SK-N-SH treated with all-trans-retinoic acid at 6 μM for 48 hours (cell line): ENCODE data around the gene CHERP.

Experiments used
- ATAC-seq: fragments of 200-7000 bp; cut with Tn5 transposase; 3 replicates; pipeline ENCODE4 v1.9.1; 2020; ENCODE audit warnings: mild to moderate bottlenecking, moderate library complexity
- ARNTL ChIP-seq: fragments of 450-650 bp; formaldehyde crosslinking; IDR thresholded peaks from 2 replicates; pipeline ENCODE4 v1.5.0; 2020; ENCODE audit warnings: low read depth, mild to moderate bottlenecking, moderate library complexity, borderline replicate concordance
- BACH2 ChIP-seq: fragments of 250-450 bp; sonication (Bioruptor Pico); IDR thresholded peaks from 2 replicates; pipeline ENCODE4 v1.9.0; 2021; ENCODE audit warnings: mild to moderate bottlenecking, borderline replicate concordance
- CREB5 ChIP-seq: fragments of 250-450 bp; sonication (Bioruptor Pico); IDR thresholded peaks from 2 replicates; pipeline ENCODE4 v1.5.1; 2020; ENCODE audit warnings: low read depth, mild to moderate bottlenecking, moderate library complexity
- CSDC2 ChIP-seq: fragments of 250-450 bp; sonication (Bioruptor Pico); IDR thresholded peaks from 2 replicates; pipeline ENCODE4 v1.5.0; 2020; ENCODE audit warnings: mild to moderate bottlenecking, moderate library complexity
- CSRNP3 ChIP-seq: fragments of 250-450 bp; sonication (Bioruptor Pico); IDR thresholded peaks from 2 replicates; pipeline ENCODE4 v1.5.1; 2021; ENCODE audit warnings: mild to moderate bottlenecking, moderate library complexity
- ESRRG ChIP-seq: fragments of 250-450 bp; sonication (Bioruptor Pico); IDR thresholded peaks from 2 replicates; pipeline ENCODE4 v1.6.1; 2021; ENCODE audit warnings: mild to moderate bottlenecking
- GLIS3 ChIP-seq: fragments of 250-450 bp; sonication (Bioruptor Pico); IDR thresholded peaks from 2 replicates; pipeline ENCODE4 v1.5.0; 2020; ENCODE audit warnings: mild to moderate bottlenecking, moderate library complexity
- ISL1 ChIP-seq: fragments of 250-450 bp; sonication (Bioruptor Pico); IDR thresholded peaks from 2 replicates; pipeline ENCODE4 v2.1.2; 2022; ENCODE audit warnings: mild to moderate bottlenecking, moderate library complexity
- PATZ1 ChIP-seq: fragments of 250-450 bp; sonication (Bioruptor Pico); IDR thresholded peaks from 2 replicates; pipeline ENCODE4 v1.8.0; 2020; ENCODE audit warnings: mild to moderate bottlenecking, moderate library complexity, borderline replicate concordance
- POU6F1 ChIP-seq: fragments of 250-450 bp; sonication (Bioruptor Pico); IDR thresholded peaks from 2 replicates; pipeline ENCODE4 v1.8.0; 2021; ENCODE audit warnings: low read depth, mild to moderate bottlenecking, moderate library complexity, borderline replicate concordance
- PPARA ChIP-seq: fragments of 250-450 bp; sonication (Bioruptor Pico); IDR thresholded peaks from 2 replicates; pipeline ENCODE4 v1.5.0; 2020; ENCODE audit warnings: mild to moderate bottlenecking, borderline replicate concordance
- RARB ChIP-seq: fragments of 250-450 bp; sonication (Bioruptor Pico); IDR thresholded peaks from 2 replicates; pipeline ENCODE4 v1.8.0; 2021; ENCODE audit warnings: mild to moderate bottlenecking, moderate library complexity
- SNAI2 ChIP-seq: fragments of 250-450 bp; sonication (Bioruptor Pico); IDR thresholded peaks from 2 replicates; pipeline ENCODE4 v1.5.0; 2020; ENCODE audit warnings: mild to moderate bottlenecking, moderate library complexity
- TCF4 ChIP-seq: fragments of 250-450 bp; sonication (Bioruptor Pico); IDR thresholded peaks from 2 replicates; pipeline ENCODE4 v1.8.0; 2021; ENCODE audit warnings: mild to moderate bottlenecking, moderate library complexity, borderline replicate concordance
- TSHZ2 ChIP-seq: fragments of 250-450 bp; sonication (Bioruptor Pico); IDR thresholded peaks from 2 replicates; pipeline ENCODE4 v1.5.0; 2020; ENCODE audit warnings: mild to moderate bottlenecking, moderate library complexity
- ZC3H10 ChIP-seq: fragments of 250-450 bp; sonication (Bioruptor Pico); IDR thresholded peaks from 2 replicates; pipeline ENCODE4 v1.5.1; 2021; ENCODE audit warnings: mild to moderate bottlenecking, moderate library complexity
- ZFP3 ChIP-seq: fragments of 250-450 bp; sonication (Bioruptor Pico); IDR thresholded peaks from 2 replicates; pipeline ENCODE4 v1.5.0; 2020; ENCODE audit warnings: mild to moderate bottlenecking, moderate library complexity
- ZFP30 ChIP-seq: fragments of 450-650 bp; formaldehyde crosslinking; IDR thresholded peaks from 2 replicates; pipeline ENCODE4 v1.5.0; 2022; ENCODE audit warnings: mild to moderate bottlenecking, moderate library complexity
- ZNF565 ChIP-seq: fragments of 450-650 bp; formaldehyde crosslinking; conservative IDR thresholded peaks from 2 replicates; pipeline ENCODE4 v1.5.0; 2020; ENCODE audit warnings: low read depth, mild to moderate bottlenecking, moderate library complexity
- ZNF70 ChIP-seq: fragments of 450-650 bp; formaldehyde crosslinking; IDR thresholded peaks from 2 replicates; pipeline ENCODE4 v1.5.0; 2020; ENCODE audit warnings: mild to moderate bottlenecking, moderate library complexity
- ZNF8 ChIP-seq: fragments of 450-650 bp; formaldehyde crosslinking; IDR thresholded peaks from 2 replicates; pipeline ENCODE4 v1.5.0; 2020; ENCODE audit warnings: mild to moderate bottlenecking, moderate library complexity

Gene CHERP

GRCh38 chr19:16586991-16587832, 45.0 kb upstream of the CHERP start:
- TF ChIP-seq ZNF565 (CRISPR knock-in tag) (no peak), ARNTL (CRISPR knock-in tag) (no peak), PPARA (CRISPR knock-in tag) (no peak), GLIS3 (CRISPR knock-in tag) (no peak), POU6F1 (no peak), ZC3H10 (no peak), ISL1 (CRISPR knock-in tag) (no peak), ZNF70 (CRISPR knock-in tag) (no peak), ESRRG (CRISPR knock-in tag) (no peak), TCF4 (no peak), ZNF8 (CRISPR knock-in tag) (no peak), PATZ1 (no peak), ZFP30 (CRISPR knock-in tag) (no peak), TSHZ2 (CRISPR knock-in tag) (no peak), RARB (CRISPR knock-in tag) (no peak)
- TF ChIP-seq, all 23 proteins: peak for 0
- ATAC-seq = no peak

- TF ChIP-seq ARNTL (CRISPR knock-in tag) = no peak
- no peak for TF ChIP-seq TCF4
- TF ChIP-seq GLIS3 (CRISPR knock-in tag) = no peak
- TF ChIP-seq CSRNP3 = no peak
- no peak for TF ChIP-seq BACH2
- no peak for TF ChIP-seq PPARA (CRISPR knock-in tag)
- no peak for TF ChIP-seq CREB5 (CRISPR knock-in tag)
- TF ChIP-seq ZFP30 (CRISPR knock-in tag) = no peak
- TF ChIP-seq ZC3H10 = no peak
- TF ChIP-seq ZFP3 (CRISPR knock-in tag) = no peak
- no peak for TF ChIP-seq ISL1 (CRISPR knock-in tag)
- no peak for TF ChIP-seq SNAI2 (CRISPR knock-in tag)
- no peak for TF ChIP-seq CSDC2
- ATAC-seq = no peak
Measured at GRCh38 chr19:16586477-16586871, 44.2 kb upstream of the CHERP start.
